ENCODE data around the gene PRKACA.

The PRKACA gene

DNA sequence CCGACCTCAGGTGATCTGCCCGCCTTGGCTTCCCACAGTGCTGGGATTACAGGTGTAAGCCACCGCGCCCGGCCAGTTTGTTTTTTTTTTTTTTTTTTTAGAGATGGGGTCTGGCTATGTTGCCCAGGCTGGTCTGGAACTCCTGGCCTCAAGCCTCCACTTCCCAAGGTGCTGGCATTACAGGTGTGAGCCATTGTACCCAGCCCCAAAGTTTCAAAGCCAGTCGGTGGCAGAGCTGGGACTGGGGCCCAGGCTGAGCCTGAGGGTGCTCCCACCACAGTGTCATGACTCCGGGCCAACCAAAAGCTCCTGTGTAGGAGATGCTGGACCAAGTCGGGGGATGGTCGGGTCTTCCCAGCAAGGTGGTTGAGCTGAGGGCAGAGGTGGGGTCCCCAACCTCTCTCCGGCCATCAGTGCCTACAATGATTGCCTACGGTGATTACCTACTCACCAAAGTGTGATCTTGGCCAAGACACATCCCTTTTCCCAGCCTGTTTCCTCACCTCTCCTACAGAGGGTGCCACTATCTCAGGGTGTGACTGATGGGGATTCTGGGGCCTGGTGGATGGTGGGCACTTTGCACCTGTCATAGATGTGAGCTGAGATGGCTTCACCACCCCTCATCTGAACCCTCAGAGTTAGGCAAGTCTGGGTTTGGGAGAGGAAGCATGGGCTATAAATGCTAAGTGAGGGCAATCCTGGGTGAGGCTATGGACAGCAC lies 21.1 kb downstream of the PRKACA start:
- peaks cover 0 to 5% of the 10 kb centered on the region in 2 donors for H3K4me1 ChIP-seq (ENCODE audit: control insufficient read depth in 1 of 2, insufficient read depth in 2 of 2, low read length in 2 of 2)
- H3K9me3 ChIP-seq (ENCODE audit: control insufficient read depth in 1 of 2, low read length in 2 of 2), result peaks cover 6 to 7% of the 10 kb centered on the region in 2 donors
- no peak overlapping the region for H3K4me3 ChIP-seq (ENCODE audit: low read depth in 1 of 2, low read length in 2 of 2)
- no peaks in the 10 kb centered on the region for H3K27me3 ChIP-seq (ENCODE audit: control insufficient read depth in 1 of 2, insufficient read depth in 2 of 2, low read length in 2 of 2)
- H3K27ac ChIP-seq (ENCODE audit: low read depth, low read length), result no peak overlapping the region
- no peak overlapping the region for H3K9ac ChIP-seq (ENCODE audit: low read depth in 1 of 2, low read length in 2 of 2)
- H3K36me3 ChIP-seq (ENCODE audit: control insufficient read depth in 1 of 2, insufficient read depth in 2 of 2, low read length in 2 of 2), result peaks cover 14 to 26% of the 10 kb centered on the region in 2 donors

DNA sequence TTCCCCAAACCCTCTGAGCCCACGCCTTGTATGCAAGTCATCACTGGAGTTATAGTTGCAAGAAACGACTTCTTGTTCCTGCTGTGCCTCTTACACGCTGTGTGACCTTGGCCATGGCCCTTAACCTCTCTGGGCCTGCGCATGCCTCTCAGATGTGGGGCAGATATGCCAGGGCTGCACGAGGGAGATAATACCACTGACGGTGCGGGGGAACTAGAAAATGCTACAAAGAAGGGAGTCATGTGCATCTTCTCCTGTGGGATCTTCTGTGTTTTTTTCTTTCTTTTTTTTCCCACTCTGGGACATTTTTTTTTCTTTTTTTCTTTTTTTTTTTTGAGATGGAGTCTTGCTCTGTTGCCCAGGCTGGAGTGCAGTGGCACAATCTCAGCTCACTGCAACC lies 22.7 kb downstream of the PRKACA start:
- Histone ChIP-seq H3K9ac (ENCODE audit: low read depth in 1 of 2, low read length in 2 of 2) (no peak overlapping the region), H3K27me3 (ENCODE audit: control insufficient read depth in 1 of 2, insufficient read depth in 2 of 2, low read length in 2 of 2) (no peaks in the 10 kb centered on the region), H3K9me3 (ENCODE audit: control insufficient read depth in 1 of 2, low read length in 2 of 2) (peaks cover 6 to 7% of the 10 kb centered on the region in 2 donors), H3K36me3 (ENCODE audit: control insufficient read depth in 1 of 2, insufficient read depth in 2 of 2, low read length in 2 of 2) (peaks cover 8 to 18% of the 10 kb centered on the region in 2 donors), H3K27ac (ENCODE audit: low read depth, low read length) (no peak overlapping the region), H3K4me1 (ENCODE audit: control insufficient read depth in 1 of 2, insufficient read depth in 2 of 2, low read length in 2 of 2) (peaks cover 0 to 5% of the 10 kb centered on the region in 2 donors), H3K4me3 (ENCODE audit: low read depth in 1 of 2, low read length in 2 of 2) (no peak overlapping the region)

DNA sequence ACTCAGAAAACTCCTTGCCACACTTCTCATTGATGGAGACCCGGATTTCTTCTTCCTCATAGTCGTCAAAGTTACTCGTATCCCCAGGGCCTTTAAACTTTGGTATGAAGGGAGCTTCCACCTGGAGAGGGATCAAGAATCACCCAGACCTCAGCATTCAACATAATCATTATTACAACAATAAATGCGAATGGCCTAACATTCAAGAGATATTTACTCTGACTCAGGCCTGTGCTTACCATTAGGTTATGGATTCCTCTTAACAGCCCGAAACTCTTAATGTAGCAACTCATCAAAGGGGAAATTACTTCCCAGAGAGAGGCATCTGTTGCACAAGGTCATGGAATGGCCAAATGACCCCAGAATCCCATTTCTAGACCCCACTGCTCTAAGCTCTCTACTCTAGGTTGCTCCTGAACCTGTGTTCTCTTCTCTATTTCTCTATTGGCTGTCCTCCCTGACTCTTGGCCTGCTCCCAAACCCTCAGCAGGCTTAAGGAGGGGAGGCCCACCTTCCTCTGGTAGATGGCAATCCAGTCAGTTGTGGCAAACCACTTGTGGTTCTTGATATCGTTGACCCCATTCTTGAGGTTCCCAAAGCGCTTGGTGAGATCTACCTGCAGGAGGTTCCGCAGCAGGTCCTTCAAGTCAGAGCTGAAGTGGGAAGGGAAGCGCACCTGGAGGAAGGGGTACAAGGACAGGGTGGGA lies 24.3 kb downstream of the PRKACA start:
- peaks cover 4 to 10% of the 10 kb centered on the region in 2 donors for H3K4me1 ChIP-seq (ENCODE audit: control insufficient read depth in 1 of 2, insufficient read depth in 2 of 2, low read length in 2 of 2)
- H3K27ac ChIP-seq (ENCODE audit: low read depth, low read length), result no peak overlapping the region
- H3K27me3 ChIP-seq (ENCODE audit: control insufficient read depth in 1 of 2, insufficient read depth in 2 of 2, low read length in 2 of 2), result no peaks in the 10 kb centered on the region
- H3K9ac ChIP-seq (ENCODE audit: low read depth in 1 of 2, low read length in 2 of 2), result no peak overlapping the region
- H3K36me3 ChIP-seq (ENCODE audit: control insufficient read depth in 1 of 2, insufficient read depth in 2 of 2, low read length in 2 of 2), result peaks cover 10 to 24% of the 10 kb centered on the region in 2 donors
- H3K9me3 ChIP-seq (ENCODE audit: control insufficient read depth in 1 of 2, low read length in 2 of 2), result peaks cover 6 to 7% of the 10 kb centered on the region in 2 donors
- H3K4me3 ChIP-seq (ENCODE audit: low read depth in 1 of 2, low read length in 2 of 2), result no peak overlapping the region

DNA sequence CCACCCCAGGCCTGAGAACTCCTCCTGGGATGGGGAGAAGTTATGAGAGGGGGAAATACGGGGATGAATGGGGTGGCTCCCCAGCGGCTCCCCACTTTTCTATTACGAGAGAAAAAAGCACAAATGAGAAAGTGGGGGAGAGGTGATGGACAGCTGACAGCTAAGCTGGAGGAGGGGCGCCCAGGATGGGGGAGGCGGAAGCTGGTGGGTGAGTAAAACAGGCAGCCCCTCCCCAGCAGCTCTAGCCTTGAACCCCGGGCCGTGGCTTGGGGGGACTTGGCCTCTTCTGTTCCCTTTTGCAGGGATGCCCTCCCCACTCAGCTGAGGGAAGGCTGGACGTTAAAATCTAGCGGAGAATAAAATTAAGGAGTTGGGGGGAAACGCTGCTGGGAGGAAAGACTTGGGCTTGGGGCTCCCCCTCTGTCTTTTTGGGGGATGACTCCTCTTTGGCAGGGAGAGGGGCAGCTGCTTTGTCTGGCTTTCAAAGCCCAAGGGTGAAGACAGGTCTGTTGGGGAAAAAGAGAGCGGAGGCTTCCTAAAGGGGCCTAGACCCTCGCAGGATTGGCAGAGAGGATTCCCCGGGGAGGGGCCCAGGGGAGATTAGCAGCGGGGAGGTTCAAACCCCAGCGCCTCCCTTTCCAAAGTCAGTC lies 25.6 kb downstream of the PRKACA start:
- H3K4me3 ChIP-seq (ENCODE audit: low read depth in 1 of 2, low read length in 2 of 2), result peak overlapping the region; percentile 84 to 89
- no peaks in the 10 kb centered on the region for H3K27me3 ChIP-seq (ENCODE audit: control insufficient read depth in 1 of 2, insufficient read depth in 2 of 2, low read length in 2 of 2)
- peaks cover 6 to 7% of the 10 kb centered on the region in 2 donors for H3K9me3 ChIP-seq (ENCODE audit: control insufficient read depth in 1 of 2, low read length in 2 of 2)
- peaks cover 4 to 10% of the 10 kb centered on the region in 2 donors for H3K4me1 ChIP-seq (ENCODE audit: control insufficient read depth in 1 of 2, insufficient read depth in 2 of 2, low read length in 2 of 2)
- peak overlapping the region in 1 of 2 donors; percentile 86 for H3K9ac ChIP-seq (ENCODE audit: low read depth in 1 of 2, low read length in 2 of 2)
- H3K27ac ChIP-seq (ENCODE audit: low read depth, low read length), result no peak overlapping the region
- peaks cover 13 to 17% of the 10 kb centered on the region in 2 donors for H3K36me3 ChIP-seq (ENCODE audit: control insufficient read depth in 1 of 2, insufficient read depth in 2 of 2, low read length in 2 of 2)

DNA sequence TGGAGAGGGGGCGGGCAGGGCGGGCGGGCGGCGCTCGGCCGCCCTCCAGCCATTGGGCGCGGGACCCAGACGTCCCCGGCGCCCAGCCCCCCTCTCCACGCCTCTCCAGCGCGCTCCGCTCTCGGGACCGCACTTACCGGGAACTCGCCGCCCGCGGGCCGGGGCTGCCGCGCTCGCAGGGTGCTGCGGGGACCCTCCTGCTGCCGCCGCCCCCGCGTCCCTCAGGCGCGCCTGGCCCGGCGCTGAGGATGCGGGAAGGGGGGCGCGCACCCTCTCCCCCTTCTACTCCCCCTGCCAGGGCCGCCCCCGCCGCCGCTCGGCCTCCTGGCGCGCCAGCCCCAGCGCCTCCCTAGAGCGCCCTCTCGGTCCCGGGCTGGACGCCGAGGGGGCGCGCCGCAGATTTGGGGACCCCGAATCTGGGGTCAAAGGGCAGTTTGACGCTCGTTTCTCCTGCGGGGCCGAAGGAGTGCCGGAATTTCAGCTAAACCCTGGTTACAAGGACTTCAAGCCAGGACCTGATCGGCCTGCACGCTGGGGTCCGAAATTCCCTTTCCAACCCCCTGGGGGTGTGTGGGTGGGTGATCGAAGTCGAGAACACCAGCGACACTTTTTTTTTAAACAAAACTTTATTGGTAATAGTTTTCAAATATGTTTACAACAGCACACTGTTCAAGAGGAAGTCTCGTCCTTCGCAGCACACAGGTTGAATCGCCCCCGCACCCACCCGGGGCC lies 26.3 kb downstream of the PRKACA start:
- H3K27me3 ChIP-seq (ENCODE audit: control insufficient read depth in 1 of 2, insufficient read depth in 2 of 2, low read length in 2 of 2), result no peaks in the 10 kb centered on the region
- peaks cover 4 to 10% of the 10 kb centered on the region in 2 donors for H3K4me1 ChIP-seq (ENCODE audit: control insufficient read depth in 1 of 2, insufficient read depth in 2 of 2, low read length in 2 of 2)
- peaks cover 7 to 10% of the 10 kb centered on the region in 2 donors for H3K36me3 ChIP-seq (ENCODE audit: control insufficient read depth in 1 of 2, insufficient read depth in 2 of 2, low read length in 2 of 2)
- H3K9ac ChIP-seq (ENCODE audit: low read depth in 1 of 2, low read length in 2 of 2), result peak overlapping the region; percentile 86 to 95
- H3K9me3 ChIP-seq (ENCODE audit: control insufficient read depth in 1 of 2, low read length in 2 of 2), result peaks cover 6 to 7% of the 10 kb centered on the region in 2 donors
- H3K27ac ChIP-seq (ENCODE audit: low read depth, low read length), result peak overlapping the region; percentile 85
- H3K4me3 ChIP-seq (ENCODE audit: low read depth in 1 of 2, low read length in 2 of 2), result peak overlapping the region; percentile 84 to 89

DNA sequence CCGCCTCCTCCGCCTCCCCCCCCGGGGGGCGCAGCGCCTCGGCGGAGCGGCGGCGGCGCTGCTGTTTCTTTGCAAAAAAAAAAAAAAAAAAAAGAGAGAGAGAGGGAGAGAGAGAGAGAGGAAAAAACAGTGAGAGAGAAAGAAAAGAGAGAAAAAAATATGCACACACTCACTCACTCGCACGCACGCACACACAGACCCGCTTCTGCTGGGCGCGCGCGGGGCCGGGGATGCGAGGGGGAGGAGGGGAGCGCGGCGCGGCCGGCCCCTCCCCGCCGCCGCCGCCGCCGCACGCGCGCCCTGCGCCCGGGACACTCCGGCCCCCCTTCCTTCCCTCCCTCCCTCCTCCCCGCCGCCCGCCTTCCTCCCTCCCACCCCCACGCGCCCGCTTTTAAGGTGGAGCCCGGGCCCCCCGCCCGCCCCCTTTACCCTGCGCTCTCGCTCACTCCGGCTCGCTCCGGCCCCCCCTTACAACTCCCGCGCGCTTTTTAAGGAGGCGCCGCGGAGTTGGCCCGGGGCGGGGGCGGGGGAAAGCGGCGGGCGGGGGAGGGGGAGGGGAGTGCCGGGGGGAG lies 27.0 kb downstream of the PRKACA start, which contains the start of gene SAMD1:
TSS of gene SAMD1 (minus strand) at position 243 of the 572 bp plus-strand sequence.
- H3K4me1 ChIP-seq (ENCODE audit: control insufficient read depth in 1 of 2, insufficient read depth in 2 of 2, low read length in 2 of 2), result peaks cover 4 to 10% of the 10 kb centered on the region in 2 donors
- no peaks in the 10 kb centered on the region for H3K27me3 ChIP-seq (ENCODE audit: control insufficient read depth in 1 of 2, insufficient read depth in 2 of 2, low read length in 2 of 2)
- peak within 1 kb of the TSS; percentile 86 to 95 for H3K9ac ChIP-seq (ENCODE audit: low read depth in 1 of 2, low read length in 2 of 2)
- H3K9me3 ChIP-seq (ENCODE audit: control insufficient read depth in 1 of 2, low read length in 2 of 2), result peaks cover 6 to 7% of the 10 kb centered on the region in 2 donors
- H3K4me3 ChIP-seq (ENCODE audit: low read depth in 1 of 2, low read length in 2 of 2), result peak within 1 kb of the TSS; percentile 84 to 89
- peak within 1 kb of the TSS; percentile 85 for H3K27ac ChIP-seq (ENCODE audit: low read depth, low read length)
- H3K36me3 ChIP-seq (ENCODE audit: control insufficient read depth in 1 of 2, insufficient read depth in 2 of 2, low read length in 2 of 2), result peaks cover 7 to 10% of the 10 kb centered on the region in 2 donors

DNA sequence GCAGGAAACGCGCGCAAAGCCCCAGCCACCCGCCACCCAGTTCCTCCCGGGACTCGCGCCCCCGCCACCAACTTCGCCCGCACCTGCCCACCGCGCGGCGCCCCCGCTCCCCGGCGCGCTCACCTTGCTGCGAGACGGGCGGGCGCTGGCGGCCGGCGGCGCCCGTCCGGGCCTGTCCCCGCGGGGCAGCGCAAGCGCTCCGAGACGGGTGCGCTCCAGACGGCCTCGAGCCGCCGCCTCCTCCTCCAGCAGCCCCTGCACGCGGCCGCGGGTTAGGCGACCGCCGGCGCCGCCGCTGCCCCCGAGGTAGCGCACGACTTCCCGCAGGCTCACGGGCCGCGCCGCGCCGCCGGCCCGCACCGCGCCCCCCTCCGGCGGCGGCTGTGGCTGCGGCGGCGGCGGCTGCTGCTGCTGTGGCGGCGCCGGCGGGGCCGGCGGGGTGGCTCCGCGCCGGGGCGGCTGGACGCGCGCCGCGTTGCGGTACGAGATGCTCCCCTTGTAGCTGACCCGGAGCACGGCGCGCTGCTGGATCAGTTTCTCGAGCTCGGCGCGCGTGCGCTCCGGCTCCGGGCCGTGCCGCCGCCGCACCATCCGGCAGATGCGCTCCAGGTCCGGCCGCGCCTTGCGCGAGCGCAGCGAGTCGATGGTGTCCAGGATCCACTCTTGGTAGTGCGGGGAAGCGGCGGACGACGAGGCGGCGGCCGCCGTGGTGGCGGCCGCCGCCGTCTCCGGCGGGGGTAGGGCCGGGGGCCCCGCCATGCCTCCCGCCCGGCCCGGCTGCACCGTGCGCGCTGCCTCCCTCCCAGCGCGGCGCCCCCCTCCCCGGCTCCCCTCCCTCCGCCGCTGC lies 27.7 kb downstream of the PRKACA start:
- H3K9ac ChIP-seq (ENCODE audit: low read depth in 1 of 2, low read length in 2 of 2), result no peak overlapping the region
- peaks cover 4 to 10% of the 10 kb centered on the region in 2 donors for H3K4me1 ChIP-seq (ENCODE audit: control insufficient read depth in 1 of 2, insufficient read depth in 2 of 2, low read length in 2 of 2)
- peaks cover 7 to 10% of the 10 kb centered on the region in 2 donors for H3K36me3 ChIP-seq (ENCODE audit: control insufficient read depth in 1 of 2, insufficient read depth in 2 of 2, low read length in 2 of 2)
- H3K9me3 ChIP-seq (ENCODE audit: control insufficient read depth in 1 of 2, low read length in 2 of 2), result peaks cover 6 to 7% of the 10 kb centered on the region in 2 donors
- H3K27me3 ChIP-seq (ENCODE audit: control insufficient read depth in 1 of 2, insufficient read depth in 2 of 2, low read length in 2 of 2), result no peaks in the 10 kb centered on the region
- H3K27ac ChIP-seq (ENCODE audit: low read depth, low read length), result peak overlapping the region; percentile 75
- H3K4me3 ChIP-seq (ENCODE audit: low read depth in 1 of 2, low read length in 2 of 2), result peak overlapping the region; percentile 55 to 68

DNA sequence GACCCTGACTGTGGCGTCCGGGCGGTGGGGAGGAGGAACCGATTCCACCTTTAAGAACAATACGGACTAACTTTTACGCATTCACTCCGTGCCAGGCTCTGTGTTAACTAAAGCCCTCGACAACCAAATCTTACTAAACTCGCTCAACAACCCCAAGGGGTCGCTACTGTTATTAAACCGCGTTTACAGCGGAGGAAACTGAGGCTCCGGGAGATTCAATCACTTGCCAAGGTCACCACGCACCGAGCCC lies 28.2 kb downstream of the PRKACA start:
- no peak overlapping the region for H3K27ac ChIP-seq (ENCODE audit: low read depth, low read length)
- peaks cover 6 to 7% of the 10 kb centered on the region in 2 donors for H3K9me3 ChIP-seq (ENCODE audit: control insufficient read depth in 1 of 2, low read length in 2 of 2)
- no peaks in the 10 kb centered on the region for H3K27me3 ChIP-seq (ENCODE audit: control insufficient read depth in 1 of 2, insufficient read depth in 2 of 2, low read length in 2 of 2)
- H3K36me3 ChIP-seq (ENCODE audit: control insufficient read depth in 1 of 2, insufficient read depth in 2 of 2, low read length in 2 of 2), result peaks cover 7 to 10% of the 10 kb centered on the region in 2 donors
- H3K9ac ChIP-seq (ENCODE audit: low read depth in 1 of 2, low read length in 2 of 2), result no peak overlapping the region
- peak overlapping the region; percentile 55 to 59 for H3K4me3 ChIP-seq (ENCODE audit: low read depth in 1 of 2, low read length in 2 of 2)
- peaks cover 4 to 10% of the 10 kb centered on the region in 2 donors for H3K4me1 ChIP-seq (ENCODE audit: control insufficient read depth in 1 of 2, insufficient read depth in 2 of 2, low read length in 2 of 2)
